ENCODE measurements around the gene C1orf87. TPM values are rescaled to one million over a fixed set of nuclear protein-coding genes. Genes with fewer than 3 reads are reported as not detected.

C1orf87 gene
- total RNA-seq, 1 experiment from 2014 or later: not detected

DNA sequence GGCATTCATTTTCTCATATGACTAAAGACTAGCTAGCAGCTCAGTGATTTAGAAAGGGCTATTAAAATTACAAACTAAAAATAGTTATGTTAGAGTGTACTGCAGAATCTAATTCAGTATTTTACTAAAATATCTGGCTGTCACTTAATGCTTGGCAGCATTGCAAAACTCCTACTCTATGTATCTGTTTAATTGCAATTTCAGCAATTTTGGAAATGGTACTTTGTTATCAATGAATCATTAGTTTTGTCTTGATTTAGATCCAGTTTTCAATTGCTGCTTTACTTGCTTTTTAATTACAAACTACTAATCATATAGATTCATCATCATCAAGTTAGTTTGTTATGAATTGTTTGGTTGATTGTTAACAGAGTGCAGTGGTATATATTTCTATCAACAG, 19.2 kb downstream of the C1orf87 start:
- Histone ChIP-seq H3K27ac (ENCODE audit: low read depth, low read length) (no peak overlapping the region), H2AFZ (ENCODE audit: low read depth, low read length, poor library complexity, severe bottlenecking) (no peak overlapping the region), H3K9me3 (ENCODE audit: control insufficient read depth in 1 of 2, insufficient read depth in 1 of 2, low read depth in 1 of 2, low read length in 2 of 2) (no peaks in the 10 kb centered on the region; a peak in 1 of 4 replicates), H3K36me3 (ENCODE audit: control insufficient read depth in 1 of 2, insufficient read depth in 2 of 2, low read length in 2 of 2) (no peaks in the 10 kb centered on the region), H4K20me1 (ENCODE audit: insufficient read depth) (no peaks in the 10 kb centered on the region), H3K9me2 (ENCODE audit: insufficient read depth) (no peaks in the 10 kb centered on the region), H3K9ac (ENCODE audit: low read length) (no peak overlapping the region), H3K27me3 (ENCODE audit: insufficient read depth, low read length) (no peaks in the 10 kb centered on the region), H3K4me1 (ENCODE audit: control insufficient read depth in 1 of 2, insufficient read depth in 2 of 2, low read length in 2 of 2) (no peaks in the 10 kb centered on the region), H3K4me2 (ENCODE audit: low read length) (no peak overlapping the region), H3K4me3 (replicated peaks in 1 of 2; ENCODE audit: low read depth in 1 of 2, low read length in 2 of 2) (no peak overlapping the region), H3K79me2 (ENCODE audit: insufficient read depth, low read length) (no peaks in the 10 kb centered on the region)
- ATAC-seq: no peak
- RAD21 ChIA-PET (ENCODE audit: low non-redundant PET in 1 of 2, low total read pairs in 2 of 2, uncharacterized antibody in 2 of 2, unreplicated experiment in 2 of 2): no interaction called here
- no peak for TF ChIP-seq EZH2 (IDR thresholded peaks at IDR 0.05)
- no peak for TF ChIP-seq ELF1 (IDR thresholded peaks at IDR 0.05; ENCODE audit: borderline replicate concordance, low read depth)
- TF ChIP-seq YY1 (IDR thresholded peaks at IDR 0.05; ENCODE audit: extremely low read depth, insufficient replicate concordance, low read depth, low read length): no peak
- TF ChIP-seq CBX3 (IDR thresholded peaks at IDR 0.05; ENCODE audit: low read depth): no peak
- TF ChIP-seq RAD21 (IDR thresholded peaks at IDR 0.05; ENCODE audit: low read depth): no peak
- TF ChIP-seq CEBPB (IDR thresholded peaks at IDR 0.05; ENCODE audit: low read depth): no peak
- no peak for TF ChIP-seq ZNF274 (IDR thresholded peaks at IDR 0.05; ENCODE audit: low read depth, low read length)
- TF ChIP-seq, protein P1, sequence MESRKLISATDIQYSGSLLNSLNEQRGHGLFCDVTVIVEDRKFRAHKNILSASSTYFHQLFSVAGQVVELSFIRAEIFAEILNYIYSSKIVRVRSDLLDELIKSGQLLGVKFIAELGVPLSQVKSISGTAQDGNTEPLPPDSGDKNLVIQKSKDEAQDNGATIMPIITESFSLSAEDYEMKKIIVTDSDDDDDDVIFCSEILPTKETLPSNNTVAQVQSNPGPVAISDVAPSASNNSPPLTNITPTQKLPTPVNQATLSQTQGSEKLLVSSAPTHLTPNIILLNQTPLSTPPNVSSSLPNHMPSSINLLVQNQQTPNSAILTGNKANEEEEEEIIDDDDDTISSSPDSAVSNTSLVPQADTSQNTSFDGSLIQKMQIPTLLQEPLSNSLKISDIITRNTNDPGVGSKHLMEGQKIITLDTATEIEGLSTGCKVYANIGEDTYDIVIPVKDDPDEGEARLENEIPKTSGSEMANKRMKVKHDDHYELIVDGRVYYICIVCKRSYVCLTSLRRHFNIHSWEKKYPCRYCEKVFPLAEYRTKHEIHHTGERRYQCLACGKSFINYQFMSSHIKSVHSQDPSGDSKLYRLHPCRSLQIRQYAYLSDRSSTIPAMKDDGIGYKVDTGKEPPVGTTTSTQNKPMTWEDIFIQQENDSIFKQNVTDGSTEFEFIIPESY (IDR thresholded peaks at IDR 0.05; ENCODE audit: extremely low read depth, insufficient replicate concordance, low read length): no peak
- no peak for TF ChIP-seq FOSL1 (IDR thresholded peaks at IDR 0.05; ENCODE audit: low read depth)
- TF ChIP-seq EZH2phosphoT487 (IDR thresholded peaks at IDR 0.05; ENCODE audit: borderline replicate concordance): no peak
- TF ChIP-seq SIN3A (IDR thresholded peaks at IDR 0.05; ENCODE audit: low read depth): no peak
- TF ChIP-seq, protein P2, sequence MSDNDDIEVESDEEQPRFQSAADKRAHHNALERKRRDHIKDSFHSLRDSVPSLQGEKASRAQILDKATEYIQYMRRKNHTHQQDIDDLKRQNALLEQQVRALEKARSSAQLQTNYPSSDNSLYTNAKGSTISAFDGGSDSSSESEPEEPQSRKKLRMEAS (IDR thresholded peaks at IDR 0.05): no peak
- TF ChIP-seq SP1 (IDR thresholded peaks at IDR 0.05; ENCODE audit: low read depth): no peak
- TF ChIP-seq POLR2A (IDR thresholded peaks at IDR 0.05; ENCODE audit: borderline replicate concordance, extremely low read depth, insufficient read depth, insufficient read length): no peak
- no peak for TF ChIP-seq SRF (IDR thresholded peaks at IDR 0.05; ENCODE audit: low read depth)
- no peak for TF ChIP-seq EGR1 (IDR thresholded peaks at IDR 0.05; ENCODE audit: low read depth)
- TF ChIP-seq, protein P3, sequence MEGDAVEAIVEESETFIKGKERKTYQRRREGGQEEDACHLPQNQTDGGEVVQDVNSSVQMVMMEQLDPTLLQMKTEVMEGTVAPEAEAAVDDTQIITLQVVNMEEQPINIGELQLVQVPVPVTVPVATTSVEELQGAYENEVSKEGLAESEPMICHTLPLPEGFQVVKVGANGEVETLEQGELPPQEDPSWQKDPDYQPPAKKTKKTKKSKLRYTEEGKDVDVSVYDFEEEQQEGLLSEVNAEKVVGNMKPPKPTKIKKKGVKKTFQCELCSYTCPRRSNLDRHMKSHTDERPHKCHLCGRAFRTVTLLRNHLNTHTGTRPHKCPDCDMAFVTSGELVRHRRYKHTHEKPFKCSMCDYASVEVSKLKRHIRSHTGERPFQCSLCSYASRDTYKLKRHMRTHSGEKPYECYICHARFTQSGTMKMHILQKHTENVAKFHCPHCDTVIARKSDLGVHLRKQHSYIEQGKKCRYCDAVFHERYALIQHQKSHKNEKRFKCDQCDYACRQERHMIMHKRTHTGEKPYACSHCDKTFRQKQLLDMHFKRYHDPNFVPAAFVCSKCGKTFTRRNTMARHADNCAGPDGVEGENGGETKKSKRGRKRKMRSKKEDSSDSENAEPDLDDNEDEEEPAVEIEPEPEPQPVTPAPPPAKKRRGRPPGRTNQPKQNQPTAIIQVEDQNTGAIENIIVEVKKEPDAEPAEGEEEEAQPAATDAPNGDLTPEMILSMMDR (IDR thresholded peaks at IDR 0.05 in 2 of 3, conservative IDR thresholded peaks at IDR 0.05 in 1 of 3; ENCODE audit: borderline replicate concordance in 1 of 3, insufficient read depth in 1 of 3, low read depth in 2 of 3, low read length in 2 of 3): no peak
- TF ChIP-seq, protein P4, sequence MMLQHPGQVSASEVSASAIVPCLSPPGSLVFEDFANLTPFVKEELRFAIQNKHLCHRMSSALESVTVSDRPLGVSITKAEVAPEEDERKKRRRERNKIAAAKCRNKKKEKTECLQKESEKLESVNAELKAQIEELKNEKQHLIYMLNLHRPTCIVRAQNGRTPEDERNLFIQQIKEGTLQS (IDR thresholded peaks at IDR 0.05): no peak
- POLR2A ChIA-PET: no interaction called here
- no TSS peak for BruUV-seq (replicated peaks)
- no peak for DNase-seq (ENCODE audit: low read depth, low spot score)
- CTCF ChIA-PET: no interaction called here
- intact Hi-C loops (cut with micrococcal nuclease): no loop called here
